ENCODE measurements around the gene SPTA1.

- TF ChIP-seq CTCF (IDR thresholded peaks at IDR 0.05; ENCODE audit: low read length) (no peak), EZH2 (IDR thresholded peaks at IDR 0.05; ENCODE audit: borderline replicate concordance, low read length) (no peak)
Measured at GRCh38 chr1:158666037-158666436, 20.5 kb downstream of the SPTA1 start.
